ACC112 (cell line): ENCODE measurements around the gene NOTCH1.

Experiments used
- H2AFZ ChIP-seq: fragments of 200-600 bp; sonication (generic); one replicate; pipeline ENCODE4 v1.6.0; 2017; ENCODE audit warnings: antibody characterized with exemption, low read length; ENCODE audit not compliant: unreplicated experiment
- H3K27ac ChIP-seq: fragments of 200-600 bp; sonication (generic); 2 replicates; pipeline ENCODE4 v1.5.1; 2014; ENCODE audit warnings: low read depth, mild to moderate bottlenecking, antibody characterized with exemption, low read length, moderate library complexity
- H3K27me3 ChIP-seq: fragments of 200-600 bp; sonication (generic); 2 replicates; pipeline ENCODE4 v1.6.1; 2014; ENCODE audit warnings: mild to moderate bottlenecking, antibody characterized with exemption, low read length, moderate library complexity, mixed read lengths; ENCODE audit not compliant: insufficient read depth
- H3K36me3 ChIP-seq: fragments of 200-600 bp; sonication (generic); 2 replicates; pipeline ENCODE4 v1.6.1; 2016; ENCODE audit warnings: mild to moderate bottlenecking, antibody characterized with exemption, low read length, moderate library complexity, mixed read lengths; ENCODE audit not compliant: insufficient read depth
- H3K4me1 ChIP-seq: fragments of 200-600 bp; sonication (generic); one replicate; pipeline ENCODE4 v1.6.1; 2016; ENCODE audit warnings: low read length, mixed read lengths; ENCODE audit not compliant: insufficient read depth, unreplicated experiment, control insufficient read depth
- H3K4me3 ChIP-seq: fragments of 200-600 bp; sonication (generic); 2 replicates; pipeline ENCODE4 v1.5.1; 2014; ENCODE audit warnings: mild to moderate bottlenecking, low read depth, low read length
- H3K79me2 ChIP-seq: fragments of 200-600 bp; sonication (generic); one replicate; pipeline ENCODE4 v1.6.0; 2016; ENCODE audit warnings: low read length; ENCODE audit not compliant: control insufficient read depth, unreplicated experiment, insufficient read depth

The NOTCH1 gene

DNA sequence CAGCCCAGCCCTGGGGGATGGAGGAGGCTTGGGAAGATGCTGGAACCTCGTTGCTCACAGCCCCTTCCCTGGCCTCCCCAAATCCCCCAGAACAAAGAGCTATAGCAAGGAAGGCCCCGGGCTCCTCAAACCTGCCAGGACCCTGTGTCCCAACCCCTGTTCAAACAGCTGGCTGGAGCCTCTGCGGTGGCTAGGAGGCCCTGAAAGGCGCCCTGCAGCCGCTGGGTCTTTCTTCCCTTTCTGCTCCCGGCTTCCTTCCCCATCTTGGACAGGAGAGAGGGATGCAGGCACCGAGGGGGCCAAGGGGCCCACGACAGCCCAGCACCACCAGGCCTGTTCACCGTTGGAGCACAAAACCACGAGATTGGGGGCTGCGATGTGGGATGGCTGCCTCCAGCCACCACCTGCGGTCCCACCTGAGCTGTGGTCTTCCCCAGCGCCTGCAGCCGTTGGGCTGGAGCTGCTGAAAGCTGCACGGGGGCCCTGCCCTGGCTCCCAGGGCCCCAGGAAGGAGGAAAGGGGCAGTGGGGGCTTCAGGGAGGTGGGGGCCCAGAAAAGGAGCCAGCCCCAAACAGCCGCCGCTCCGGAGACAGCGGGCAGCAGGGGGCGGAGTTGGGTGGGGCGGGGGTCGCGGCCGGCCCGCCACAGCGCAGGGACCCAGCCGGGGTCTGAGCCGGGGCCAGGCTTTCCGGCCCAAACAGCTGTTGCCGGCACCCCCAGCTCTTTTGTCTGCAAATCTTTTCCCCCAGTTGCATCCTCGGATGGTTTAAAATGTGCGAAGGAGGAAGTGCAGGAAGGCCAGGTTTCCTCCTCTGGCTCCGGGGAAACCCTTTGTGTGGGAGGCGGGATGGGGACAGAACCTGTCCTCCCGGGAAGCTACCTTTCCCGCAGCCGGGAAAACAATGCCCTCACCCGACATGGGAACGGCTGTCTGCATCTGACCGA lies 16.1 kb downstream of the NOTCH1 start:
- Histone ChIP-seq H3K36me3 (no peaks in the 10 kb centered on the region), H3K79me2 (no peaks in the 10 kb centered on the region), H3K4me1 (peaks cover 4% of the 10 kb centered on the region), H3K27ac (no peak overlapping the region), H2AFZ (no peak overlapping the region), H3K4me3 (no peak overlapping the region), H3K27me3 (no peaks in the 10 kb centered on the region)

DNA sequence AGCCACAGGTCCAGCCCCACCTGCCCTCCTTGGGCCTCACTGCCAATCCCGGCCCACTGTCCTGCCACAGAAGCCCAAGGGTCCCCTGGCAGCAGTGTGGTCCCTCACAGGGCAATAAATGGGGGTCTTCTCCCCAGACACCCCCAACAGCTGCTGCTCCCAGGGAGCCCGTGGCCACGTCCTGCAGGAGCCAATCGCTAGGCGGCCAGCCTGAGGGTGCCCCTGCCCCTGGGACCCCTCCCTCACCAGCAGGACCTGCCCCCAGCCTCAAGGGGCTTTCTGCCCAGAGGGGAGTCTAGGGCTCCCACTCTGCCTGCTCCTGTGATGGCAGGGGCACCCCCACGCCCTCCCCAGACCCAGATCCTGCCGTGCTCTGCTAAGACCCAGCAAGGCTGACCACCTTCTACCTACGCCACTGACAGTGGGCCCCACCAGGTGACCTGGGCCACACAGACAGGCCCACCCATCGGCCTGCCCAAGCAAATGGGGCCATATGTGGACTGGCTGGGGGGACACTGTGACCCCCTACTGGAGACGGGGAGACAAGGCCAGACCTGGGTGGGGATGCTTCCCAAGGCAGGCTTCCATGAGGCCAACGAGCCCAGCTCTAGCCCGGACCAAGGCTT lies 17.0 kb downstream of the NOTCH1 start:
- Histone ChIP-seq H3K79me2 (no peaks in the 10 kb centered on the region), H2AFZ (no peak overlapping the region), H3K27me3 (no peaks in the 10 kb centered on the region), H3K27ac (no peak overlapping the region), H3K4me3 (no peak overlapping the region), H3K36me3 (no peaks in the 10 kb centered on the region), H3K4me1 (peaks cover 3% of the 10 kb centered on the region)

DNA sequence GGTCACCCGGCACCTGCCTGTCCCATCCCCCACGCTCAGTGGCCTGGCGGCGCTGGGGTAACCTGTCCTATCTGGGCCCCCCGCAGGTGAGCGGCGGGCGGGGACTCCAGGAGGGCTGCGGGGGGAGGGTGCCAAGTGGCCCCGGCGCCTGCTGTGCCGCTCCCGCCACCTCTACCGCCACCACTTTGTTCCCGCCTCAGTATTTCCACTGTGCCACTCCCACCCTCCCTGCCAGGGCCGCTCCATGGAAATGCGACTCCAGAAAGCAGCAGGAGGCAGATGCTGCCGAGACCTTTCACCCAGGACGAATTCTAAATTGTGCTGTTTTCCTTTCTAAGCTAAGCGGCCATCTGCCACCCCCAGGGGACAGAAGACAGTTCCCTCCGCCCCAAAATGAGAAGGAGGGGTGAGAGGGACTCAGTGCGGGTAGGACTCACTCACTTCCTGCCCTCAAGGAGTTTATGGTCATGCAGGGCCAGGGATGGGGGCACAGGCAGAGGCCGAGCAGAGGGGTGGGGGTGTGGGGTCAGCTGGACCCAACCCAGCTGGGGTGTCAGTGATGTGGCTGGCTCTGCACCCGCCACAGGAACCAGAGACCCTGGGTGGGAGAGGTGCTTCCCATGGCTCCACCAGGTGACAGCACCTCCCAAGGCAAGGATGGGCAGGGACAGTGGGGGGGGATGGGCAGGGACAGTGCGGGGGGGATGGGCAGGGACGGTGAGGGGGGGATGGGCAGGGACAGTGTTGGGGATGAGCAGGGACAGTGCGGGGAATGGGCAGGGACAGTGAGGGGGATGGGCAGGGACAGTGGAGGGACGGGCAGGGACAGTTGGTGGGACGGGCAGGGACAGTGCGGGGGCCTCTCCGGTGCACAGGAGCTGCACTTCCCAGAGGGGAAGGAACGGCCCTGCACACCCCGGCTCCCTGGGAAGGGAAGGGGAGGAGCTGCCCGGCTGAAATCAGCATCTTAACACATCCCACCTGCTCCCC lies 17.8 kb downstream of the NOTCH1 start:
- Histone ChIP-seq H2AFZ (no peak overlapping the region), H3K36me3 (no peaks in the 10 kb centered on the region), H3K27ac (no peak overlapping the region), H3K79me2 (no peaks in the 10 kb centered on the region), H3K27me3 (no peaks in the 10 kb centered on the region), H3K4me3 (no peak overlapping the region), H3K4me1 (no peaks in the 10 kb centered on the region)

DNA sequence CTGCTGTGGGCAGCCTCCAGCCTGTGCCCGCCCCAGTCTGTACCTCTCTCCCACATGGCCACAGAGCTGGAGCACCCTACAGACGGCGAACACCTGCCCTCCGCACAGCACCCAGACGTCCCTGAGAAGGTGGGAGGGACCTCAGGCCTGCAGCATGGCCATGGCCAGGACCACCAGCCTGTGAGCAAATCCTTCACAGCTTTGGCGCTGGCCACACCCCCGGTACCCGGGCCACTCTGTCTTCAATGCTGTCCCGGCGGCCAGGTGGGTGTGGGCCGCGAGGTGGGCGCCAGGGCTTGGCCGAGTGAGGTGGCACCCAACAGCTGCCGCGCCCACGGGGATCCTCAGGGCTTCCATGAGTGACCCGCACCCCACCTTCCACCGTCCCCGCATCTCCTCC lies 18.7 kb downstream of the NOTCH1 start:
- no peak overlapping the region for H3K4me3 ChIP-seq
- no peaks in the 10 kb centered on the region for H3K79me2 ChIP-seq
- H3K4me1 ChIP-seq, result no peaks in the 10 kb centered on the region
- H2AFZ ChIP-seq, result no peak overlapping the region
- H3K27ac ChIP-seq, result no peak overlapping the region
- no peaks in the 10 kb centered on the region for H3K27me3 ChIP-seq
- H3K36me3 ChIP-seq, result no peaks in the 10 kb centered on the region

DNA sequence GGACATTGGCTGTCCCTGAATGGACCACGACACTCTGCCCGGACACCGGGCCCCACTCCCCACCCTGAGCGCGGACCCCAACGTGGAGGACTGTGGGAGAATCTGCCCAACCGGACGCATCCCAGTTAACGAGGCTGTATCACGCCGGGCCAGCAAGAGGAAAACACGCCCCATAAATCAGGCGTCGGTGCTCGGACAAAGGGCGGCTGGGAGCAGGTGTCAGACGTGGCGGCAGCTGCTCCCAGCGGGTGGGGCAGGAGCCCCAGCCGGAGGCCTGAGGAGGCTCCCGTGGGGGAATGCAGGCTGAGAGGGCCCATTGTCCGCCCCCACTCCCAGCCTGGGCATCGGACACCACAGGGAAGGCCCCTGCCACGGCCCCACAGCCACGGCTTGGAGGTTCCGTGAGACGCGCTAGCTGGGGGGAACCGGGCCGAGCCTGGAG lies 19.2 kb downstream of the NOTCH1 start:
- H3K4me3 ChIP-seq, result no peak overlapping the region
- no peaks in the 10 kb centered on the region for H3K4me1 ChIP-seq
- H3K27ac ChIP-seq, result no peak overlapping the region
- no peak overlapping the region for H2AFZ ChIP-seq
- H3K79me2 ChIP-seq, result no peaks in the 10 kb centered on the region
- H3K27me3 ChIP-seq, result no peaks in the 10 kb centered on the region
- no peaks in the 10 kb centered on the region for H3K36me3 ChIP-seq

DNA sequence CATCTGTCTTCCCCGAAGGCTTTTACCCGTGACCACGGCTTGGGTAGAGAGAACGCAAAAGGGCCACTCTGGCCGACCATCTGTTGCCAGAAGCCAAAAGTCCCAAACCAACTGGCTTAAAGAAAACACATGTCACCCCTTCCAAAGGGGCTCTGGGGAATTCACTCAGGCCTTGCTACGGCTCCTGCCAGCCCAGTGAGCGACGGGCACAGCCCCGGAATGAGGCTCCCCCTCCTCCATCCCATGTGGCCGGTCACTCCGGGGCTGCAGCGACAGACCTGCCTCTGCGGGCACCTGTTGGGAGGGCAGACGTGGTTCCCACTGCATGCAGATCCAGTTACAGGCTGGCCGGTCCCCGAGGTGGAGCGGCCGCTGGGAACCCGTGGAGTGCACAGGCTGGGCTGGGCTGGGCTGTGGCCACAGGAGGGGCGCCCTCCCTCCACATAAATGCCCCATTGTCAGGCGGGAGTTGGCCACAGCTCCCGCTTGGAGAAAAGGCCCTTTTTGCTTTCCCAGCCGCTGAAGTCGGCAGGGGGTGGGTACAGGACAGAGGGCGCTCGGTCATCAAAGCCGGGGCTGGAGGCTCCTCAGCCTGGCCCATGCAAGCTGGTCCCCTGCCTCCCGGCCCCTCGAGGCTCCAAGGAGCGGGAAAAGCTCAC lies 19.9 kb downstream of the NOTCH1 start:
- Histone ChIP-seq H3K27me3 (no peaks in the 10 kb centered on the region), H3K4me1 (no peaks in the 10 kb centered on the region), H3K79me2 (no peaks in the 10 kb centered on the region), H3K36me3 (no peaks in the 10 kb centered on the region), H2AFZ (no peak overlapping the region), H3K27ac (no peak overlapping the region), H3K4me3 (no peak overlapping the region)

DNA sequence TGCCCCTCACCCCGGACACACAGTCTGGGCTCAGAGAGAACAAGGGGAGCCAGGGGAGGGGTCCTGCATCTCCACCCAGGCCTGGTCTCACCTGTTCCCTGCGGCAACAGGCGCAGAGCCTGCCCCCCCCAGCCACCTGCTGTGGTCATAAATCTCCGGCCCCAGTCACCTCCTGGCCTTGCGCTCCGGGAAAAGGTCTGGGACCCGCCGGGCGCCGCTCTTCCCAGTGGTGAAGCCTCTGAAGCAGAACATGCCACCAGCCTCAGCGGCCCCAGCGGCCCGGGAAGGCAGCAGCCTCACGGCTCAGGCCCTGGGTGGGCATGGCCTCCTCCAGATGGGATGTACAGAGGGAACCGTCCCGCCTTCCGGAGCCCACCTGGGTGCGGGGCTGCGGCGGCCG lies 20.6 kb downstream of the NOTCH1 start:
- Histone ChIP-seq H3K79me2 (no peaks in the 10 kb centered on the region), H3K27ac (no peak overlapping the region), H3K27me3 (no peaks in the 10 kb centered on the region), H3K36me3 (no peaks in the 10 kb centered on the region), H3K4me1 (no peaks in the 10 kb centered on the region), H3K4me3 (no peak overlapping the region), H2AFZ (no peak overlapping the region)

DNA sequence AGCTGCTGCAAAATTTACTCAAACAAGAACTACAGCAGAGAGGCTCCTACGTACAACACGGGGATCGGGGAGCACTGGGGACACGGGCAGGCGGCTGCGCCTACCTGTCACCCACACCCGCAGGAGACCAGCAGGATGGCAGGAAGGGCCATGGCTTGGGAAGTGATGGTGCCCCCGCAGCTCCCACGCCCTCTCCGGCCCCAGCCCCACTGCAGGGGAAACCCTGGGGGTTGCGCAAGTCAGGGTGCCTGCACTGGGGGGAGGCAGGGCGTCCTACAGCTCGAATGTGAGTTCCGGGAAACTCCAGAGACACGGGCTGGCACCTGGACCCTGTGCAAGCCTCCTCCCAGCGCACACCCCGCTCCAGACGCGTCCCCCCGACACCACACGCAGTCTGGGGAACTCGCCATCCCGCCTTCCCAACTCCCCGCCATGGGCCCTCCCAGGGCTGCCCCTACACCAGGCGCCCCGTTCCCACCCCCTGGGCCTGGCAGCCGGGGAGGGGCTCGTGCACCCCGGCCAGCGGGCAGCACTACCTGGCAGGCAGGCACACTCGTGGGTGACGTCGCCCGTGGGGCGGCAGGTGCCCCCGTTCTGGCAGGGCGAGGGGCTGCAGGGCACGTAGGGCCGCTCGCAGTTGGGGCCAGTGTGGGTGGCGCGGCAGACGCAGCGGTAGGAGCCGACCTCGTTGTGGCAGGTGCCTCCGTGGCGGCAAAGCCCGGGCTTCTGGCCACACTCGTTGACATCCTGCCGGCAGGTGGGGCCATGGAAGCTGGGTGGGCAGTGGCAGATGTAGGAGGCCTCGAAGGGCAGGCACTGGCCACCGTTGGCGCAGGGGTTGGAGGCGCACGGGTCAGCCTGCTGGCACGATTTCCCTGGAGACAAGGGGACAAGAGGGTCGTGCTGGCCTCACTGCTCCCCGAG lies 23.3 kb downstream of the NOTCH1 start:
- Histone ChIP-seq H3K27ac (no peak overlapping the region), H3K4me1 (no peaks in the 10 kb centered on the region)

DNA sequence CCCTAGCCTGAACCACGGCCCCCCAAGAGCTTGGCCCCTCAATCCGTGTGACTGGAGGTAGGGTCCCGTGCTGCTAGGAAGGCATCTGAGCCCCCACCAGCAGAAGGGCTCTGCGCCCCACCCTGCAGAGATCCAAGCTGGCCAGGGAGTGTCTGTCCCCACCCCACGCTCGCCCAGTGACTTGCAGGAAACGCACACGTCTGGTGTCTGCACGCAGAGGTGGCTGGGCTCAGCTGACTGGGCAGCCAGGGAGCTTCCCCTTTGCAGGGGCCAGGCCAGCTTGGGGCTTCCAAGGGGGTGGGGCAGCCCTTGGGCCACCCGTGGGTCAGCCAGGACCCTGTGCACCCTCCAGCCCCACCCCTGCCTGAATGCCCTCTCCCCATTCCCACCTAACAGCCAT lies 24.3 kb downstream of the NOTCH1 start:
- no peaks in the 10 kb centered on the region for H3K36me3 ChIP-seq
- H3K27me3 ChIP-seq, result no peaks in the 10 kb centered on the region
- H3K4me1 ChIP-seq, result no peaks in the 10 kb centered on the region
- no peaks in the 10 kb centered on the region for H3K79me2 ChIP-seq
- no peak overlapping the region for H3K27ac ChIP-seq
- no peak overlapping the region for H2AFZ ChIP-seq
- no peak overlapping the region for H3K4me3 ChIP-seq

More for the DNA sequence above, 23.3 kb downstream of the NOTCH1 start:
- no peak overlapping the region for H2AFZ ChIP-seq
- H3K36me3 ChIP-seq, result no peaks in the 10 kb centered on the region
- H3K79me2 ChIP-seq, result no peaks in the 10 kb centered on the region
- no peak overlapping the region for H3K4me3 ChIP-seq
- H3K27me3 ChIP-seq, result no peaks in the 10 kb centered on the region
